GM12873 (cell line): ENCODE results near the gene SIRPG.

Experiments
- CTCF ChIP-seq: IDR thresholded peaks from 2 replicates; pipeline ENCODE4 v1.5.1; 2012; ENCODE audit warnings: low read depth, mild to moderate bottlenecking, moderate library complexity, low read length, control low read depth; ENCODE audit not compliant: insufficient read depth; ENCODE audit errors: missing control alignments

SIRPG gene

GRCh38 chr20:1616858-1617434 lies 40.6 kb downstream of the SIRPG start:
- no peak for TF ChIP-seq CTCF

- no peak for TF ChIP-seq CTCF
Measured at GRCh38 chr20:1600736-1601135, 56.8 kb downstream of the SIRPG start.

GRCh38 chr20:1595333-1595732 lies 62.2 kb downstream of the SIRPG start:
- TF ChIP-seq CTCF = no peak

GRCh38 chr20:1588533-1589460 lies 68.8 kb downstream of the SIRPG start:
- TF ChIP-seq CTCF = no peak

GRCh38 chr20:1587781-1588532 lies 69.6 kb downstream of the SIRPG start:
- TF ChIP-seq CTCF = no peak

GRCh38 chr20:1579488-1579887 lies 78.1 kb downstream of the SIRPG start:
- no peak for TF ChIP-seq CTCF
